ENCODE measurements around the gene FSTL5. TPM values are rescaled to one million over a fixed set of nuclear protein-coding genes. Genes with fewer than 3 reads are reported as not detected.
"Not testable (repeated sequence)": the region's sequence is repeated elsewhere in the genome, so short reads cannot be mapped to it uniquely, and the experiment has no call there.

The FSTL5 gene
- polyA plus RNA-seq, 4 donors = 0.19 to 0.36 TPM; not detected in 2

DNA sequence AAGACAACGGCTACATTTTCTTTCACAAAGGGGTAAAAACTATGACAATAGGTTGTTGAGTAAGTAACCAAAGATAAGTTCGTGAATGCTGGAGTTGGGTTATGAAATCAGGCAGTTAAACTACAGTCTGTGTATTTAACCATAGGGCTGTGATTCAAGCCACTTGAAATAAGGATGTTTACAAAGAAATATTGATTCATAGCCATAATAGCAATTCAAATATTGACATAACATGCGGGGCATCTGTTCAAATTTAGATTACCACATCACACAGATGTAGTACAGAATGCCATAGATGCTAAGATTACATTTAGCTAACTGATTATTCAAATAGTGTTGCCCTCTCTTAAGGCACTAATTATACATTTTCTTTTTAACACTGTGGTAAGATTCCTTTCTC, 364.1 kb downstream of the FSTL5 start:
- Histone ChIP-seq H3K27ac (ENCODE audit: low read depth in 1 of 3, low read length in 2 of 3) (no peak overlapping the region), H3K4me3 (ENCODE audit: low read depth in 1 of 3, low read length in 3 of 3) (no peak overlapping the region), H3K27me3 (ENCODE audit: control insufficient read depth in 3 of 3, insufficient read depth in 3 of 3, low read length in 3 of 3) (no peaks in the 10 kb centered on the region), H3K4me1 (ENCODE audit: control insufficient read depth in 3 of 3, insufficient read depth in 2 of 3, low read depth in 1 of 3, low read length in 2 of 3) (no peaks in the 10 kb centered on the region), H3K9me3 (ENCODE audit: control insufficient read depth in 2 of 2, insufficient read depth in 1 of 2, low read depth in 1 of 2, low read length in 1 of 2) (no peaks in the 10 kb centered on the region), H3K36me3 (ENCODE audit: control insufficient read depth in 3 of 3, insufficient read depth in 2 of 3, low read depth in 1 of 3, low read length in 3 of 3) (no peaks in the 10 kb centered on the region)
- FAIRE-seq (no peak), DNase-seq (peak in 1 of 2 donors; percentile 3)
- 11 to 37% (median 24%) methylated on average over 3 of the region's 3 CpGs for WGBS, 3 donors

DNA sequence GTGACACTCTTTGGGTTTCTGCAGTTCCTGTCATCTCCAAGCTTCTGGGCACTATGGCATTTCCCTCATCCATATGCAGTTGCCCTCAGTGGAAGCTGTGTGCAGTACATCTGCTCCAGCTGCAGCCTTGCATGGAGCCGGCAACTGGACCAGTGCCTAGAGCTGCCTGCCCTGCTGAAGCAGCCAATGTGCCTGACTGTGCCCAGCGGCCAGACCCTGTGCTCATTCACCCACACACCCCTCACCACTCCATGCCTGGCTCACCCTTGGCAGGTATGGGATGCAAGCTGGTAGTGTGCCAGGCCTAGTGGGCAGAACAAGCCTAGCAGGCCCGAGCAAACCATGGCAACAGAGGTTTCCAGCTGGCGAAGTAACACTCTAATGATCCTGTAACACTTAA, 370.8 kb downstream of the FSTL5 start:
- Histone ChIP-seq H3K9me3 (ENCODE audit: control insufficient read depth in 2 of 2, insufficient read depth in 1 of 2, low read depth in 1 of 2, low read length in 1 of 2) (peaks cover 0 to 9% of the 10 kb centered on the region in 2 donors), H3K36me3 (ENCODE audit: control insufficient read depth in 3 of 3, insufficient read depth in 2 of 3, low read depth in 1 of 3, low read length in 3 of 3) (no peaks in the 10 kb centered on the region), H3K27ac (ENCODE audit: low read depth in 1 of 3, low read length in 2 of 3) (no peak overlapping the region), H3K27me3 (ENCODE audit: control insufficient read depth in 3 of 3, insufficient read depth in 3 of 3, low read length in 3 of 3) (no peaks in the 10 kb centered on the region), H3K4me1 (ENCODE audit: control insufficient read depth in 3 of 3, insufficient read depth in 2 of 3, low read depth in 1 of 3, low read length in 2 of 3) (no peaks in the 10 kb centered on the region), H3K4me3 (ENCODE audit: low read depth in 1 of 3, low read length in 3 of 3) (no peak overlapping the region)
- DNase-seq (no peak), FAIRE-seq (no peak)
- 84 to 90% (median 87%) methylated on average over 4 of the region's 4 CpGs for WGBS, 3 donors

- no peak for DNase-seq
- no peak overlapping the region for H3K4me3 ChIP-seq (ENCODE audit: low read depth in 1 of 3, low read length in 3 of 3)
- H3K27ac ChIP-seq (ENCODE audit: low read depth in 1 of 3, low read length in 2 of 3) = no peak overlapping the region
- no peaks in the 10 kb centered on the region for H3K4me1 ChIP-seq (ENCODE audit: control insufficient read depth in 3 of 3, insufficient read depth in 2 of 3, low read depth in 1 of 3, low read length in 2 of 3)
- H3K36me3 ChIP-seq (ENCODE audit: control insufficient read depth in 3 of 3, insufficient read depth in 2 of 3, low read depth in 1 of 3, low read length in 3 of 3) = no peaks in the 10 kb centered on the region
- WGBS, 3 donors = 81 to 91% (median 91%) methylated on average over 13 of the region's 13 CpGs
- no peaks in the 10 kb centered on the region for H3K27me3 ChIP-seq (ENCODE audit: control insufficient read depth in 3 of 3, insufficient read depth in 3 of 3, low read length in 3 of 3)
- peaks cover 0 to 9% of the 10 kb centered on the region in 2 donors for H3K9me3 ChIP-seq (ENCODE audit: control insufficient read depth in 2 of 2, insufficient read depth in 1 of 2, low read depth in 1 of 2, low read length in 1 of 2)
- FAIRE-seq = no peak
These were observed 371.8 kb downstream of the FSTL5 start for GRCh38 chr4:161791796-161792556.

GRCh38 chr4:161767116-161767515, 396.7 kb downstream of the FSTL5 start:
- no peaks in the 10 kb centered on the region for H3K4me1 ChIP-seq (ENCODE audit: control insufficient read depth in 3 of 3, insufficient read depth in 2 of 3, low read depth in 1 of 3, low read length in 2 of 3)
- FAIRE-seq = no peak
- no peak for DNase-seq
- 56 to 67% (median 64%) methylated on average over 5 of the region's 5 CpGs for WGBS, 3 donors
- no peak overlapping the region for H3K4me3 ChIP-seq (ENCODE audit: low read depth in 1 of 3, low read length in 3 of 3)
- H3K36me3 ChIP-seq (ENCODE audit: control insufficient read depth in 3 of 3, insufficient read depth in 2 of 3, low read depth in 1 of 3, low read length in 3 of 3) = no peaks in the 10 kb centered on the region
- H3K9me3 ChIP-seq (ENCODE audit: control insufficient read depth in 2 of 2, insufficient read depth in 1 of 2, low read depth in 1 of 2, low read length in 1 of 2) = no peaks in the 10 kb centered on the region
- H3K27ac ChIP-seq (ENCODE audit: low read depth in 1 of 3, low read length in 2 of 3) = no peak overlapping the region
- no peaks in the 10 kb centered on the region for H3K27me3 ChIP-seq (ENCODE audit: control insufficient read depth in 3 of 3, insufficient read depth in 3 of 3, low read length in 3 of 3)

DNA sequence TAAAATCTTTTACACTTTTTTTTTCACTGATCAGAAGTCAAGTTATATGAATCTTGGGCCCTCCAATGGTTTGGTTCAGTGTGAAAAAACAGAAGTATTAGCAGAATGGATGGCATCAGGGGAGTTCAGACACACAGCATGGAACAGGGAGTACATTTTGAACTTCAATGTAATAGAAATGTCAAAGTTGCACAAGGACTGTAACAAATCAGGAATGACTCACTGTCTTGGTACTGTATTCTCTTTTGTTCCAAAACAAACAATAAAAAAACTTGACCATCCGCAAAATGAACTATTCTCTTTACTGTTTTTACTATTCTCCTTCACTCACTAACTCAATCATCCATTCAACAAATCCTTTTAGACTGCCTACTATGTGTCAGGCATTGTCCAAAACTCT, 401.0 kb downstream of the FSTL5 start:
- no peak for FAIRE-seq
- no peak overlapping the region for H3K27ac ChIP-seq (ENCODE audit: low read depth in 1 of 3, low read length in 2 of 3)
- WGBS, 3 donors = 73 to 89% (median 76%) methylated on average over 1 of the region's 1 CpG

GRCh38 chr4:161760008-161760407, 403.8 kb downstream of the FSTL5 start:
- H3K27ac ChIP-seq (ENCODE audit: low read depth in 1 of 3, low read length in 2 of 3) = no peak overlapping the region
- H3K27me3 ChIP-seq (ENCODE audit: control insufficient read depth in 3 of 3, insufficient read depth in 3 of 3, low read length in 3 of 3) = no peaks in the 10 kb centered on the region
- no peaks in the 10 kb centered on the region for H3K36me3 ChIP-seq (ENCODE audit: control insufficient read depth in 3 of 3, insufficient read depth in 2 of 3, low read depth in 1 of 3, low read length in 3 of 3)
- no peak overlapping the region for H3K4me3 ChIP-seq (ENCODE audit: low read depth in 1 of 3, low read length in 3 of 3)
- DNase-seq (no peak), FAIRE-seq (no peak)
- no peaks in the 10 kb centered on the region for H3K4me1 ChIP-seq (ENCODE audit: control insufficient read depth in 3 of 3, insufficient read depth in 2 of 3, low read depth in 1 of 3, low read length in 2 of 3)
- 80 to 88% (median 83%) methylated on average over 3 of the region's 3 CpGs for WGBS, 3 donors
- no peaks in the 10 kb centered on the region for H3K9me3 ChIP-seq (ENCODE audit: control insufficient read depth in 2 of 2, insufficient read depth in 1 of 2, low read depth in 1 of 2, low read length in 1 of 2)

More for the DNA sequence above, 401.0 kb downstream of the FSTL5 start:
- H3K4me3 ChIP-seq (ENCODE audit: low read depth in 1 of 3, low read length in 3 of 3) = no peak overlapping the region
- H3K9me3 ChIP-seq (ENCODE audit: control insufficient read depth in 2 of 2, insufficient read depth in 1 of 2, low read depth in 1 of 2, low read length in 1 of 2) = no peaks in the 10 kb centered on the region
- H3K36me3 ChIP-seq (ENCODE audit: control insufficient read depth in 3 of 3, insufficient read depth in 2 of 3, low read depth in 1 of 3, low read length in 3 of 3) = no peaks in the 10 kb centered on the region
- H3K4me1 ChIP-seq (ENCODE audit: control insufficient read depth in 3 of 3, insufficient read depth in 2 of 3, low read depth in 1 of 3, low read length in 2 of 3) = no peaks in the 10 kb centered on the region
- DNase-seq = no peak
- no peaks in the 10 kb centered on the region for H3K27me3 ChIP-seq (ENCODE audit: control insufficient read depth in 3 of 3, insufficient read depth in 3 of 3, low read length in 3 of 3)

DNA sequence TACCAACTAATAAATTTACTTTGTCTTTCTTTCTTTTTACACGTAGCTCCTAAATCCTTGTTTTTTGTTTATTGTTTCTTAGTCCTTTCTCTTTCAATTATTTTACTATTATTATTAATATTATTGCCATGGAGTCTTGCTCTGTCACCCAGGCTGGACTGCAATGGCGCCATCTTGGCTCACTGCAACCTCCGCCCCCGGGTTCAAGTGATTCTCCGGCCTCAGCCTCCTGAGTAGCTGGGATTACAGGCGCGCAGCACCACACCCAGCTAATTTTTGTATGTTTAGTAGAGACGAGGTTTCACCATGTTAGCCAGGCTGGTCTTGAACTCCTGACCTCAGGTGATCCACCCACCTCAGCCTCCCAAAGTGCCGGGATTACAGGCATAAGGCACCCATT, 405.4 kb downstream of the FSTL5 start:
- H3K4me1 ChIP-seq (ENCODE audit: control insufficient read depth in 3 of 3, insufficient read depth in 2 of 3, low read depth in 1 of 3, low read length in 2 of 3); H3K4me3 ChIP-seq (ENCODE audit: low read depth in 1 of 3, low read length in 3 of 3); FAIRE-seq; H3K36me3 ChIP-seq (ENCODE audit: control insufficient read depth in 3 of 3, insufficient read depth in 2 of 3, low read depth in 1 of 3, low read length in 3 of 3); DNase-seq; H3K27ac ChIP-seq (ENCODE audit: low read depth in 1 of 3, low read length in 2 of 3); H3K27me3 ChIP-seq (ENCODE audit: control insufficient read depth in 3 of 3, insufficient read depth in 3 of 3, low read length in 3 of 3); H3K9me3 ChIP-seq (ENCODE audit: control insufficient read depth in 2 of 2, insufficient read depth in 1 of 2, low read depth in 1 of 2, low read length in 1 of 2): not testable (repeated sequence)
- 82 to 91% (median 87%) methylated on average over 9 of the region's 9 CpGs for WGBS, 3 donors

GRCh38 chr4:161728929-161729328, 434.9 kb downstream of the FSTL5 start:
- H3K9me3 ChIP-seq (ENCODE audit: control insufficient read depth in 2 of 2, insufficient read depth in 1 of 2, low read depth in 1 of 2, low read length in 1 of 2) = no peaks in the 10 kb centered on the region
- FAIRE-seq (no peak), DNase-seq (no peak)
- H3K27me3 ChIP-seq (ENCODE audit: control insufficient read depth in 3 of 3, insufficient read depth in 3 of 3, low read length in 3 of 3) = no peaks in the 10 kb centered on the region
- H3K4me3 ChIP-seq (ENCODE audit: low read depth in 1 of 3, low read length in 3 of 3) = no peak overlapping the region
- no peak overlapping the region for H3K27ac ChIP-seq (ENCODE audit: low read depth in 1 of 3, low read length in 2 of 3)
- H3K4me1 ChIP-seq (ENCODE audit: control insufficient read depth in 3 of 3, insufficient read depth in 2 of 3, low read depth in 1 of 3, low read length in 2 of 3) = no peaks in the 10 kb centered on the region
- WGBS, 3 donors = 62 to 81% (median 72%) methylated on average over 2 of the region's 2 CpGs
- H3K36me3 ChIP-seq (ENCODE audit: control insufficient read depth in 3 of 3, insufficient read depth in 2 of 3, low read depth in 1 of 3, low read length in 3 of 3) = no peaks in the 10 kb centered on the region

DNA sequence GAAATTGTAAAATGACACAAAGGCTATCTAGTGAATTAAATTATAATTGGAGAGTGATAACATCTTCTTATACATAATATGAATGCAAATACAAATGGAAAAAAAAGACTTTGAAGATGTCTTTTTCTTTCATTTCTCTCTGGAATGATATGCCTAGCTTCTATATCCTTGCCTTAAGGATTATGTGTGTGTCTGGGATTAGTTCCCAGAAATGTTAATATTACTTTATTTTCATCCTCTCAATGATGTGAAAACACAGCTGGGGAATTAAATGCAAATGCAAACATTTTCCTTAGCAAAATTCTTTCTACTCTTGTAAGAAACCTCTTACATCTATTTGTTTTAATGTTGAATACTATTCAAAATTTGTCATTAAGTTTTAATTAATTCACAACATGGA, 441.9 kb downstream of the FSTL5 start:
- Histone ChIP-seq H3K9me3 (ENCODE audit: control insufficient read depth in 2 of 2, insufficient read depth in 1 of 2, low read depth in 1 of 2, low read length in 1 of 2) (no peaks in the 10 kb centered on the region), H3K4me3 (ENCODE audit: low read depth in 1 of 3, low read length in 3 of 3) (no peak overlapping the region), H3K27ac (ENCODE audit: low read depth in 1 of 3, low read length in 2 of 3) (no peak overlapping the region), H3K36me3 (ENCODE audit: control insufficient read depth in 3 of 3, insufficient read depth in 2 of 3, low read depth in 1 of 3, low read length in 3 of 3) (no peaks in the 10 kb centered on the region), H3K27me3 (ENCODE audit: control insufficient read depth in 3 of 3, insufficient read depth in 3 of 3, low read length in 3 of 3) (no peaks in the 10 kb centered on the region), H3K4me1 (ENCODE audit: control insufficient read depth in 3 of 3, insufficient read depth in 2 of 3, low read depth in 1 of 3, low read length in 2 of 3) (no peaks in the 10 kb centered on the region)
- FAIRE-seq = no peak
- no peak for DNase-seq
